Measurements from ENCODE around the gene NFATC3.

NFATC3 gene

DNA sequence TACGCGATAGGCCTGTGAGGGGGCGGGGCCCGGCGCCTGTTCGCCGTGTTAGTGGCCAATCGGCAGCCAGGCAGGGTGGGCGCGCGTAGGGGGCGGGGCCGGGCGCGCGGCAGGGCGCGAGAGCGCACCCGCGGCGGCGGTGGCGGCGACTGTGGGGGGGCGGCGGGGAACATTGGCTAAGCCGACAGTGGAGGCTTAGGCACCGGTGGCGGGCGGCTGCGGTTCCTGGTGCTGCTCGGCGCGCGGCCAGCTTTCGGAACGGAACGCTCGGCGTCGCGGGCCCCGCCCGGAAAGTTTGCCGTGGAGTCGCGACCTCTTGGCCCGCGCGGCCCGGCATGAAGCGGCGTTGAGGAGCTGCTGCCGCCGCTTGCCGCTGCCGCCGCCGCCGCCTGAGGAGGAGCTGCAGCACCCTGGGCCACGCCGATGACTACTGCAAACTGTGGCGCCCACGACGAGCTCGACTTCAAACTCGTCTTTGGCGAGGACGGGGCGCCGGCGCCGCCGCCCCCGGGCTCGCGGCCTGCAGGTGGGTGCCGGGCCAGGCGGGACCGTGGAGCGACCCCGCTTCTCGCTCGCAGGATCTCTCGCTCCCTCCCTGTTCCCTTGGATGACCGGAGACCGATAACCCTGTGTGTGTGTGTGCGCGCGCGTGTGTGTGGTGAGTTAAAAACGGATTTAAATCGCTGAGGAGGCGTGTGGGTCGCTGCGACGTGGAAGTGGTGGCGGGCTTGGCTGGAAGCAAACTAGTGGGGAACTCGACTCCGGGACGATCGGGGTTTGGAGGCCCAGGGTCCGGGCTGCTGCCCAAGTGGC is at the start of gene NFATC3:
NFATC3 (plus strand) TSS at position 112 of the 813 bp plus-strand sequence; CDS start at position 424, 312 bp downstream.
- DNase-seq (ENCODE audit: low read depth): peak; percentile 96

DNA sequence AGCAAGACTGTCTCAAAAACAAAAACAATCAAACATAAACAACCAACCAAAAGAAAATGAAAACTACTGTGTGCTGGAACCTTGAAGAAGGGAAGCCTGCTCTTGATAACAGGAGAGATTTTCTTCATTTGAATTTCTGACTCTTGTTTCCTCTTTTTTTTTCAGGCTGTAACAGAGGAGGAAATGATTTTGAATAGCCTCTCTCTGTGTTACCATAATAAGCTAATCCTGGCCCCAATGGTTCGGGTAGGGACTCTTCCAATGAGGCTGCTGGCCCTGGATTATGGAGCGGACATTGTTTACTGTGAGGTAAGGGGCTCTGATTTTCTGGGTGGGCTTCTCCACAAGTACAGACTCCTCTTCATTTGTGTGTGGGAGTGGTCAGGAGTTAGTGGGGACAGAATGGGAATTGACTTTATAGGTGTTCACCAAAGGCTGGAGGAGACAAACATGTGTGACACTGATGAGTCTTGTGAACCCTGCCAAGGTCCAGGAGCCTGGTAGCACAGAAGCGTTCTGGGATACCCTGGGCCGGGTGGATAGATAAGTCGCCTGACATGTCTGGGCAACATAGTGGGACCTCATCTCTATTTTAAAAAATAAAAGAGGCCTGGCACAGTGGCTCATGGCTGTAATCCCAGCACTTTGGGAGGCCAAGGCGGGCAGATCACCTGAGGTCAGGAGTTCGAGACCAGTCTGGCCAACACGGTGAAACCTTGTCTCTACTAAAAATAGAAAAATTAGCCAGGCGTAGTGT is 47.2 kb upstream of the NFATC3 start:
- DNase-seq (ENCODE audit: low read depth): no peak

DNA sequence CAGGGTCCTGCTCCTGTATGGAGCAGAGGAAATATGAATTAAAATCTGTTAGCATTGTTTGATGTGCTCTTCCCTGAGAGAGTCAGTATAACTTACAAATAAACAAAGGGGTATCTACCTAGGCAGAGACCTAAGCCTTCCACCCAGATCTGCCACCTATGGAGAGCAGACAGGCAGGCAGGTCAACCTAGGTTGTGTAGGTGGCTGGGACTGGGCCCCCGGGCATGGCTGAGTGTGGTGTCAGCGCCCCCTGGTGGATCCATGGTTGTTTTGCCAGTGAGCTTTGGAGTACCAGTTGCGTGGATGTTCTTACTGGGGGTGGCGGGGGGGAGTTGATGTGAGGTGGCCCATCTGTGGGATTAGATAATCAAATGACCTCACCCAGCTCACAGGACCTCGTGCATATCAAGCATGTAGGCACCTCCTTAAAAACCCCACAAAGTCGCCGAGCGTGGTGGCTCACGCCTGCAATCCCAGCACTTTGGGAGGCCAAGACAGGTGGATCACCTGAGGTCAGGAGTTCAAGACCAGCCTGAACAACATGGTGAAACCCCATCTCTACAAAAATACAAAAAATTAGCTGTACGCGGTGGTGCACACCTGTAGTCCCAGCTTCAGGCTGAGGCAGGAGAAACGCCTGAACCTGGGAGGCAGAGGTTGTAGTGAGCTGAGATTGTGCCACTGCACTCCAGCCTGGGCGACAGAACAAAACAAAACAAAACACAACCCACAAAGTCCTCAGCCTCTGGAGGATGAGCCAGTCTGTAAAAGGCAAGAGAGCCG is 44.5 kb upstream of the NFATC3 start:
- peak; percentile 57 for DNase-seq (ENCODE audit: low read depth)

DNA sequence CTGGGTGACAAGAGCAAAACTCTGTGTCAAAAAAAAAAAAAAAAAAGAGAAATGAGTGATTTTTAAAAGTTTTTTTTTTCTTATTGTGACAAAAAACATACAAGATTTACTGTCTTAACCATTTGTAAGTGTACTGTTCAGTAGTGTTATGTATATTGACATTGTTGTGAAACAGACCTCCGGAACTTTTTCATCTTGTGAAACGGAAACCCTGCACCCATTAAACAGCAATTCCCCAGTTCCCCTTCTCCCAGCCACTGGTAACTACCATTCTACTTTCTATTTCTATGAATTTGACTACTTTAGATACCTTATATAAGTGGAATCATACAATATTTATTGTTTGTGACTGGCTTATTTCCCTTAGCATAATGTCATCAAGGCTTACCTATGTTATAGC is 43.4 kb upstream of the NFATC3 start:
- no peak for DNase-seq (ENCODE audit: low read depth)

DNA sequence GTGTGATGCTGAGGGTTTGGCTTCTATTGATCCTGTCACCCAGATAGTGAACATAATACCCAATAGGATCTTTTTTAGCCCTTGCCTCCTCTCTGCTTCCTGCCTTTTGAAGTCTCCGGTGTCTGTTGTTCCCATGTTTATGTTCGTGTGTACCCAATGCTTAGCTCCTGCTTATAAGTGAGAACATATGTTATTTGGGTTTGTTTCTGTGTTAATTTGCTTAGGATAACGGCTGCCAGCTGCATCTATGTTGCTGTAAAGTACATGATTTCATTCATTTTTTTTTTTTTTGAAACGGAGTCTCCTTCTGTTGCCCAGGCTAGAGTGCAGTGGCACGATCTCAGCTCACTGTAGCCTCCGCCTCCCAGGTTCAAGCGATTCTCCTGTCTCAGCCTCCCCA is 39.1 kb upstream of the NFATC3 start:
- no peak for DNase-seq (ENCODE audit: low read depth)

DNA sequence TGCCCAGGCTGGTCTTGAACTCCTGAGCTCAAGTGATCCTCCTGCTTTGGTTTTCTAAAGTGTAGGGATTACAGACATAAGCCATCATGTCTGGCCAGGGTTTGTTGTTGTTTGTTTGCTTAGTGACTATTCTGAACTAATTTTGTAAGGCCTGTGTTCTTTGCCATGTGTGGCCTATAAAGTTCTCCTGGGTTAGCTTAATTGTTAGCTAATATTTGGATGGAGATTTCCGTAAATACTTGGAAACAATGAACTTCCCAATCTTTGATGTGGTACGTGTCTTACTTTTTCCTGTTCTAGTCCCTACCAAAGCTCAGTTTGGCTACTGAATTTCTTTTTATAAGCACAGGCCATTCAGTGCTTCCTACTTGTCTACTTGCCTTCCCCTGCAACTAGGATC is 37.2 kb upstream of the NFATC3 start:
- DNase-seq (ENCODE audit: low read depth): no peak

DNA sequence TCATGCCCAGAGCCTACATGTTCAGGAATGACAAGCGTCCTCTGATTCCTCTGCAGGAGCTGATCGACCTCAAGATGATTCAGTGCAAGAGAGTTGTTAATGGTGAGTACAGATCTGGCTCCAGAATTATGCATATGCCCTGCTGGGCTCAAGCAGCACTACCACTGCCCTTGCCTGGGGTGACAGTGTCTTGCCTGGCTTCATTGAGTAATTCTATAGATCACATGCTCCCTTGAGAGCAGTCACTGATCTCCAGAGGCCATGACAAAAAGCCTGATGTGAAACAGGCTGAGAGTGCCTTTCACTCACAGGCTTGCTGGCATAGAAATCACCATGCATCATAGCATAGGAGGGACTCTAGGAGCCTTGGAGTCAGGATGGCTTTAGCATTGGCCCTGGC is 35.7 kb upstream of the NFATC3 start:
- DNase-seq (ENCODE audit: low read depth): no peak

DNA sequence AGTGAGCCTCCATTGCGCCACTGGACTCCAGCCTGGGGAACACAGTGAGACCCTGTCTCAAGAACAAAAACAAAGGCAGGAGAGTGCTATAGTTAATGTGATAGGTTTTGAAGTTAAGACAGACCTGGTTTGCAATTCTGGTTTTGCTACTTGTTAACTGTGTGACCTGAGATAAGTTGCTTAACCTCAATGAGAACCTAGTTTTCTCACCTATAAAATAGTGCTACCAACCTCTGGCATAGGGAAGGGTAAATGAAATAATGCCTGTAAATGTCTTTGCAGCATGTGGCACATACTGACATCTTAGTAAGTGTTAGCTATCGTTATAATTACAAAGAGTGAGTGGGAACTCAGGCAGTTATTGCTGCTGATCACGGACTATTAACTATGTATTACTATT is 29.8 kb upstream of the NFATC3 start:
- DNase-seq (ENCODE audit: low read depth): no peak

DNA sequence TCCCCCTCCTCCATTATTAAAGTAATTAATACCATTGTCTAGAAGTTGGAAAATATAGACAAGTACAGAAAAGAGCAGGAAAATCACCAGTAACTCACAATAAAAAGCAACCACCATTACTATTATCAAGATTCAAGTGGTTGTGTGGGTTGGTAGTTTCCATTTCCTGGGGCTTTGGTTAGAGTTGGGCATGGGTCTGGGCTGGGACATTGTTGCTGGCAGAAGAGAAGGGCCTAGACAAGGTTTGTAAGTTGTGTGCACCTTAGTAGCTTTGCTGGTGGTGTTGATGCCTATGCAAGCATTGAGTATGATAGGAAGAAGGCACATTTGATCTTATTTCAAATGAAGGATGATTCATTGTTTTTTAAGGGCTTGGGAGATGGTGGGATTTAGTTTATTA is 25.4 kb upstream of the NFATC3 start:
- DNase-seq (ENCODE audit: low read depth): no peak

DNA sequence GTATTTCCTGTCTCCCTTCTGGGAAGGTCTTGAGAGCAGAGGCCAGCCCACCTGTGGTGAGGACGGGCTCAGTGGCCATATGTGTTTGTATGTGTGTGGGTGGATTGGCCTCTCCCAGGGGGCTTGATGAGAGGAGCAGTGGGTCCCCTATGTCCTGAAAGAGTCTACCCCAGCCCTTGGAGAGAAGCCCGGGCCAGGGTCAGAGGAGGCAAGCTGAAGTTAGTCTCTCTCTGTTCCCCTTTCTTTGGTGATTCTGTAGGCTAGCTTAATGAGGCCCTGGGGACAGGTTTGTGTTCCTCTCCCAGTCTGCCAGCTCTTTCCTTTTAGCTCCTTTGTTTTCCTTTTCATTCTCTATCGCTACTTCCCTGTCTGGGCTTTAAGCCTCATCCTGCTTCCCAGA is 23.8 kb upstream of the NFATC3 start:
- no peak for DNase-seq (ENCODE audit: low read depth)

DNA sequence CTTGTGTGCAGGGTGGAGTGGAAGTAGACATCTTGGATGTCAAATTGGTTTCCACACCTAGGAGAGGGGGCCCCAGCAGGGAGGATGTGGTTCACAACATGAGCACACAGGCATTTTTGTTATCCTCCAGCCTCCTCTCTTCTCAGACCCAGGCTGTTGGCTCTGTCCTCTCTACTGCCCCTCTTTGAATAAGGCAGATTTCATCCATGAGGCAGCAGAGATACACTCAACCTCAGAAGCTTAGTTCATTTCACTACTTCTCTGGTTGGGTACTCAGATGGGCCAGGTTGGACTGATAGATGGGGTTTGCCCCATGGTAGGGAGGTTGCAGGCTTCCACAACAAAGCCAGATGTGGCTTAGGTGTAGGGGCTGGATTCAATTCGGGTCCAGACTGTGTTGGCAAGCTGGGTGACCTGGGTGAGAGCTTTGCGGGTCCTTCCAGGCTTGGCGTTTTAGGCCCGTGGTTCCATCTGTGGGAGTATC is 22.2 kb upstream of the NFATC3 start:
- no peak for DNase-seq (ENCODE audit: low read depth)

DNA sequence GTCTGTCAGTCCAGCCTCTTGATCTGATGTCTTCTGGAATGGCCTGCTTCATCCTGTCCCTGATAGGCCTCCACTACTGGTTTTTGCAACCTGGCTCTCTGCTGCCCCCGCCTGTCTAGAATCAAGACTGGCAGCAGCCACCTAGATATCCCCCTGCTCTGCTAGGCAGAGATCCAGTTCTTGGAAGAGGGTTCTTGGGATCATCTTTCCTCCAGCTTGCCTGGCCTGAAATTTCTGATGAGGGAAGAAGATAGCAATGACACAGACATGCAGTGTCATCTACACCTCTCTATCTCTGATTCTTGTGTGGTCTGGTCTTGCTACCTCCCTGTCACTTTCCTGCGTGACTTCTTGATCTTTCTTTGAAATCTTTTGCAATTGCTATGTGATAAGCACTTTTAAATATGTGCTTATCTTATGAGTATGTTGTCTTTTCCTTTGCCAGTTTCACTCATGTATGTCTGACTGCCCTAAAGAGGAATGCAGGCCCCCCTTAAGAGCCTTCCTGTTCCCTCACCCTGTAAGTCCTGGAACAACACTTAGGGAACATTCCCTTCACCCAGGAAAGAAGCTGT is 20.3 kb upstream of the NFATC3 start:
- peak; percentile 85 for DNase-seq (ENCODE audit: low read depth)

DNA sequence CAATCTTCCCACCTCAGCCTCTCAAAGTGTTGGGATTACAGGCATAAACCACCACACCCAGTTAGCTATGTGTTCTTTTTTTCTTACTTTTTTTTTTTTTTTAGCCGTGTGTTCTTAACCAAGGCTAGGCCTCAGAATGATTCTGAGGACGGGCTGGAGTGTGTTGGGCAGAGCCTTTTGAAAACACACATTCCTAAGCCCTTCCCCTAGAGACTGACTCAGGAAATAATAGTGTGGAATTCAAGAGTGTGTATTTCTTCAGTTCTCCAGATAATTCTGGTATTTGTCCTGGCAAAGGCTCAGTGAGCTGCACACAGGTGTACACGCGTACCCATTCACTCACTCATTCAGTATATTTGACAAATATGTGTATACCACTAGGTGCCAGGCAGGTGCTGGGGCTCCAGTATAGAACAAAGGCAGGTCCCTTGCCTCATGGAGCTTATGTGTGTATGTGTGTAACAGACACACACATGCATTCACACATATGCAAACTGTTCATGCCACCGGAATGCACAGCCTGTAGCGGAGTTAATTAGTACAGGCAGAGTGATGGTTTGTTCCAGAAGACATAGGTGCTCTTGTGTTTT is 19.4 kb upstream of the NFATC3 start:
- peak; percentile 86 for DNase-seq (ENCODE audit: low read depth)

DNA sequence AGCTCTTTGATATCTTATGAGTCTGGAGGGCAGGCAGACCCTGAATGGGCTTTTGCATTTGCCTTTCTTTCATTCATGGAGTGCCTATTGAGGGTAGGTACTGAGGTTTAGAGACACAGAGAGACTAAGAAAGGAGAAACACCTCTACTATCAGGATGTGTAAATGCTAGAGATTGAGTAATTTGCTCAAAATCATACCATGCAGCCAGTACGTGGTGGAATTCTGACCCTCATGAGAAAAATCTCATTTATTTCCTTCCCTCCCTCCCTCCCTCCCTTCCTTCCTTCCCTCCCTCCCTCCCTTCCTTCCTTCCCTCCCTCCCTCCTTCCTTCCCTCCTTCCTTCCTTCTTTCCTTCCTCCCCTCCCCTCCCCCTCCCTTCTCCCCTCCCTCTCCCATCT is 18.4 kb upstream of the NFATC3 start:
- DNase-seq (ENCODE audit: low read depth): no peak

DNA sequence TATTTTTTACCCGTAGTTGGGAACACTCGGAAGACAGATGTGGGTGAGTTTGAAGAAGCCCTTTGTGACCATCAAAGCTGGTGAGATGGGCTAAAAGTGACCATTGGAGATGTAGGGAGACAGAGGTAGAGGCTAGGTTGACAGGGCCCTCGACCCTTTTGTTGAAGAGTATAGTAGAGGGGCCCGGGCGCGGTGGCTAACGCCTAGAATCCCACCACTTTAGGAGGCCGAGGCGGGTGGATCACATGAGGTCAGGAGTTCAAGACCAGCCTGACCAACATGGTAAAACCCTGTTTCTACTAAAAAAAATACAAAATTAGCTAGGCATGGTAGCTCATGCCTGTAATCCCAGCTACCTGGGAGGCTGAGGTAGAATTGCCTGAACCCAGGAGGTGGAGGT is 16.2 kb upstream of the NFATC3 start:
- DNase-seq (ENCODE audit: low read depth): no peak

DNA sequence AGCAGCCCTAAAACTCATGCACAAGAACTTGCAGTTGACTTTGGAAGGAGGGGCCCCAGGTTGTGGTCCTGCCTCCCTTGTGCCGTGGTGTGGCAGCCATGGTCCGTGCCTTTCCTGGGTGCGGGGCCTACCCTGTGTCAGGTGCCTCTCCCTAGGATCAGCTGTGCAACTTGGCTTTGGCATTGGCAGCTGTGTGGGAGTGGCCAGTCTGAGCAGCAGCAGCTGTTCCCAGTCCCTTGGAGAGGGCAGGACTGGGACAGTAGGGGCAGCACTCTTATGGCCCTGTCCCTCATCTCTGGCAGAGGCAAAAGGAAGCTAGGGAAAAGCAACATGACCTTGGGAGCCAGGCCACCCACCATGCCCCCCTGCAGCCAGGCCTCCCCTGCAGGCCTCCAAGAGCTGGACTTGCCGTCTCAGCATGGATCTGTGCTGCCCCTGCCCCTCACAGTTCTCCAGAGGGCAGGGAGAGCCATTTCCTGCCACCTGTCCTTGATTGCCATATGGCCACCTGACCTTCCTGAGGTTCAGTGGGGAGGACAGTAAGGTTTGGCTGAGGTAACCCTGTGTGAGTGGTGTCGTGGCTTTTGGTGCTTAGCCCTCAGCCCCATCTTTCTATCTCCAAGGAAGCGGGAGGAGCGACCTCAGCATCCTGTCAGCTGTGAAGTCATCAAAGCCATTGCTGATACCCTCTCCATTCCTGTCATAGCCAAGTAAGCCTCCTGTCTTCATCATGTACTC is 15.5 kb upstream of the NFATC3 start:
- no peak for DNase-seq (ENCODE audit: low read depth)

DNA sequence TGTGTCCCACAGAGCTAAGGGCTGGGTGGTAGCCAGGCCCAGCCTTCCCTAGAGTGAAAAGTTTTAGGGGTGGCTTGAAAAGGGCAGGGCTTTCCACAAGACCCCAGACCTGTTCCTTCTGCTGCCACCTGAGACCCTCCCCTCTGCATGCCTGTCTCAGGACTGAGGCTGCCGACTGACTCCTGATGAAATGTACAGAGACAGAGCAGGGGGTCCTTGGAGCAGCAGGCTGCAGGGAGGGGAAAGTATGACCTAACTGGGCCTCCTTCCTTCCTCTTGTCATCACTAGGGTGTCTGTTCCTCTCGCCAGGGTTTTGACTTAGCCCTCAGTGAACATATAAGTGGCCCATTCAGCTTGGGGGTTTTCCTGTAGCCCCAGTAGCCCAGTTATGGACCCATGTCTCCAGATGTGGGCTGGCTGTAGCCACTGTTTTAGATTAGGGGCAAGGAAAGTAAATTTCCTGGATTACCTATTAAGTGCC is 14.9 kb upstream of the NFATC3 start:
- DNase-seq (ENCODE audit: low read depth): no peak

DNA sequence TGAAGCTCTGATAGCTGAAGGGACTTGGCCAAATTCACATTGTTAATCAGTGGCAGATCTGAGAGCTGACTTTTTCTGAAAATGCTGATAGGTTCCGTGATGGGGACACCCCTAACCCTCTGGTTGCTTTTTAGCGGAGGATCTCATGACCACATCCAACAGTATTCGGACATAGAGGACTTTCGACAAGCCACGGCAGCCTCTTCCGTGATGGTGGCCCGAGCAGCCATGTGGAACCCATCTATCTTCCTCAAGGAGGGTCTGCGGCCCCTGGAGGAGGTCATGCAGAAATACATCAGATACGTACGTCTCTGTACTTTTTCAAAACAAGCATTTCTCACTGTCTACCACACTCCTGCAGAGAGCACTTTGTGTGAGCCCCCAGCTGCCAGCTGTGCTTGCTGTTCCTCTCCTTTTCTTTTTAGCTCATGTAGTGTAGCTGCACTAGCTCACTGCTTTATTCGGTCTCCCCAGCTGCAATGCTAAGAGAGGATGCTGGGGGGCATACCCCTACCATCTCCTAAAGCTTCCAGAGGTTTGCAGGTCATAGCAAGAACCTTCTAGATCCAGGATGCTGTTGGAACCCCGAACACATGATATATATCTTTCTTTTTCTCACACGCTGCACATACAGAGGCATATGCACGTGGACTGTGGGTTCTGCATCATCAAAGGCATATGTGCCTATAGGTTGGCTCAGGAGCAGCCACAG is 14.2 kb upstream of the NFATC3 start:
- no peak for DNase-seq (ENCODE audit: low read depth)

DNA sequence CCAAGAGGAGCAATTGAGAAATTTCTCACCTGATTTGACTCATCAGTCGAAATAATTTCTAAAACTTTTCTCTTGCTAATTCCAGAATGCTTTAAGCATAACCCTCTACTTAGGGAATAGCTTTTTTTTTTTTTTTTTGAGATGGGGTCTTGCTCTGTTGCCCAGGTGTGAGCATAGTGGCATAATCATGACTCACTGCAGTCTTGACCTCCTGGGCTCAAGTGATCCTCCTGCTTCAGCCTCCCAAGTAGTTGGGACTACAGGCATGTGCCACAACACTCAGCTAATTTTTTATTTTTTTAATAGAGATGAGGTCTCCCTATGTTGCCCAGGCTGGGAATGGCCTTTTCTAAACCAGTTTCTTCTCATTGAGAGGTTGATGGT is 13.7 kb upstream of the NFATC3 start:
- no peak for DNase-seq (ENCODE audit: low read depth)

DNA sequence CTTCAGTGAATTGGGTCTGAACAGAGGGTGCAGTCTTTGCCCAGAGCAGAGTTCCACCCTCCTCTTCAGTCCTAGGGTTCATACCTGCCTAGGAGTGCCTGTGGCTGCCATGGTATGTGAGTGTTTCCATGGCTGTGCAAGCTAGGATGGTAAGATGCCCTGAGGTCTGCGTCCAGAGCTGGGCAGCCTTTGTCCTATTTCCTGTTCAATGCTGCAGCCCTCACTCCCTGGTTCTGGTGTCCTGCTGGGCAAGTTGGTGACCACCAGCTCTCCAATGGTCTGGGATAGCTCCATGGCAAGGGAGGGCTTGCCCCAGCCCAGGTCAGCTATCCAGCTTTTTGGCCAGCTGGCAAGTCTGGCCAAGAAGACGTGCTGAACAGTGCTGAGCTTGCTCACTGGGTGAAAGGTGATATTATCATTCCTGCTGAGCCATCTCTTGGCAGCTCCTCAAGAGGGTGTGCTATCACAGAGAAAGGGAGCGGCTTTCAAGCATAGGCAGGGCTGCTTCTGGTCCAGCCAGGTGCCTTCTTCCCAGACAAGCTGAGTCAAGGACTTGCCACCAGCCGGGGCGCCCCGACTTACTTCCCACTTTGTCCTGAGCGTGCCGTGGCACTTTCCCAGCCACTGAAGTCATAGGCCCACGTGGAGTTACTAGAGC is 13.0 kb upstream of the NFATC3 start:
- peak; percentile 84 for DNase-seq (ENCODE audit: low read depth)
